GM19023 (cell line): ENCODE measurements around the gene GPR119.
"Not testable (repeated sequence)": the region's sequence is repeated elsewhere in the genome, so short reads cannot be mapped to it uniquely, and the experiment has no call there.

Experiments used
- ATAC-seq: cut with Tn5 transposase; IDR thresholded peaks from one replicate; pipeline ENCODE4 v1.9.1; 2021; ENCODE audit warnings: mild to moderate bottlenecking, moderate library complexity; ENCODE audit not compliant: unreplicated experiment

Gene GPR119

DNA sequence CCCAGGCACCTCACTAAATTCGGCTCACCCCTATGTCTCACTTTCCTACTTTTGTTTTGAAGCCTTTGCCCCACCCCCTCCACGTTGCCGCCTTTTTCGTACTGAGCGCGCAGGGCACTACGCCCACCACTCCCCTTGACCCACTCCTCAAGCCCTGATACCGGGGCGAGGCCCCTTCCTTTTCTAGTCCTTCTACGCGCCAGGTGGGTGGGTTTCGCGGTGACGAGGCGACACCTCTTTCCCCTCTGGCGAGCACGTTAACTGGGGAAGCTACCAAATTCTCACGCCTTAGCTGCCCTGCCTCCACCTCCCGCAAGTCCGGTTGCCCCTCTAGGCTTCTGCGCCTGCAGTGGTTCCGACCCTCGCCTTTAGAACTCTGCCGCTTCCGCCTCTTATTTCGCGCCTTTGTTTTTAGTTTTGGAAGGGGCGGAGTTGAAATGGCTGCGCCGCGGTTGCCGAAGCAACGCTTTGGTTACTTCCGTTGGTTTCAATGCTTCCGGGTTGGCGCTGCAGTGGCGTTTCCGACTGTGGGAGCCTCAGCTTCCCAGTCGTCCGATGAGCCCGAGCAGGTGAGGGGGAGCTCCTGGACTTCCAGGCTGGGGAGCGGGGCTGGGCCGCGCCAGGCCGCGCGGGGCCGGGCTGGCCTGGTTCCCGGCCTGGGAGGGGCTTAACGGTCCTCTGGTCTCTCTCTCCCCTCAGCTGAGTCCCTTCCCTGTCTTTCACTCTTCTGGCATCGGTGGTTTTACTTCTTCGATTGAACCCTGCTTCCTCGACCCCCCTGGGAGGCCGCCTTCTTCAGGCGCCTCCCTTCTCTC, 45.9 kb downstream of the GPR119 start, which contains the start of gene SLC25A14:
TSS of gene SLC25A14 (plus strand) at position 512 of the 815 bp plus-strand sequence. CDS start 360 bp downstream, outside the sequence.
- ATAC-seq, result peak; percentile 95

DNA sequence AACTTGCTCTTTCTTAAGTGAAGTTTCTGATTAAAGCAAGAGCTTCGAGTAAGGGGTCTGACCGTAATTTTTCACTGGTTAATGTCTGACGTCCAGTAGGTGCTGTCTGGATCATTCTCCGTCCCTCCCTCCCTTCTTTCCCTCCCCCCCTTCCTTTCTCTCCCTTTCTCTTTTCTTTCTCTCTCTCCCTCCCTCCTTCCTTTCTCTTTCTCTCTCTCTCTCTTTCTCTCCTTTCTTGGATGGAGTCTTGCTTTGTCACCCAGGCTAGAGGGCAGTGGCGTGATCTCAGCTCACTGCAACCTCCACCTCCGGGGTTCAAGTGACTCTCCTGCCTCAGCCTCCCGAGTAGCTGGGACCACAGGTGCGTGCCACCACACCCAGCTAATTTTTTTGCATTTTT, 46.6 kb downstream of the GPR119 start:
- not testable (repeated sequence) for ATAC-seq

DNA sequence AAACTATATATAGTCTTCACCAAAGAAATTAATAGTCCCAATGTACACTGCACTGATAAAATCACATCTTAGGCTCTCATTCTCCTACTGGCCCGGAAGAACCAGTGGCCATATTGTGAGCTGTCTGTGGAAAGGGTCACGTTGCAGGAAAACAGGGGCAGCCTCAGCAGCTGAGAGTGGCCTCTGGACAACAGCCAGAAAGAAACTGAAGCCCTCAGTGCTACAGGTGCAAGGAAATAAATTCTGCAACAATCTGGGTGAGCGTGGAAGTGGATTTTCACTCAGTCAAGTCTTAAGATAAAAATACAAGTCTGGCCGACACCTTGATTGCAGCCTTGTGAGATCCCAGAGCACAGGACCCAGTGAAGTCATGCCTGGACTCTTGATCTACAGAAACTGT, 48.9 kb downstream of the GPR119 start:
- no peak for ATAC-seq
